Epithelial cell of proximal tubule (primary cell): ENCODE data around the gene FAAH. TPM values are rescaled to one million over a fixed set of nuclear protein-coding genes. Genes with fewer than 3 reads are reported as not detected.

Experiments
- DNase-seq: peaks from one replicate; pipeline ENCODE4 v3.0.0-alpha.2; 2011; ENCODE audit warnings: low read depth
- H3K4me3 ChIP-seq: 2 replicates; pipeline ENCODE4 v1.5.1; 2011; ENCODE audit warnings: low read depth, mild to moderate bottlenecking, low read length
- CTCF ChIP-seq: conservative IDR thresholded peaks from 2 replicates; pipeline ENCODE4 v1.5.1; 2012; ENCODE audit warnings: low read depth, mild to moderate bottlenecking, low read length
- total RNA-seq: library from RNA; depleted of rRNA; stranded (reverse); fragments of >200 nt; gene quantifications from 2 replicates; pipeline ENCODE4 v1.2.3, GENCODE V29; 2015

Gene FAAH
- total RNA-seq, 1 donor from 2014 or later, result 12.8 TPM

GRCh38 chr1:46440478-46440877 is 46.4 kb downstream of the FAAH start:
- no peak overlapping the region for H3K4me3 ChIP-seq
- no peak for TF ChIP-seq CTCF
- no peak for DNase-seq

GRCh38 chr1:46442317-46443161 is 48.4 kb downstream of the FAAH start:
- TF ChIP-seq CTCF, result peak; percentile 67
- H3K4me3 ChIP-seq, result peak overlapping the region; percentile 40
- peak; percentile 25 for DNase-seq

GRCh38 chr1:46444466-46444865 is 50.3 kb downstream of the FAAH start:
- TF ChIP-seq CTCF, result no peak
- no peak for DNase-seq
- H3K4me3 ChIP-seq, result no peak overlapping the region

GRCh38 chr1:46445773-46446256 is 51.7 kb downstream of the FAAH start:
- no peak overlapping the region for H3K4me3 ChIP-seq
- TF ChIP-seq CTCF, result peak; percentile 14
- no peak for DNase-seq

GRCh38 chr1:46446646-46447498 is 52.8 kb downstream of the FAAH start:
- peak; percentile 96 for TF ChIP-seq CTCF
- H3K4me3 ChIP-seq, result no peak overlapping the region
- peak; percentile 3 for DNase-seq

- no peak for DNase-seq
- no peak overlapping the region for H3K4me3 ChIP-seq
- no peak for TF ChIP-seq CTCF
These were observed 53.5 kb downstream of the FAAH start for GRCh38 chr1:46447499-46448108.
